Measurements from ENCODE around the gene BCO1.
A peak's percentile ranks its signal among the peaks of the same experiment; 100 is the strongest.

Gene BCO1

DNA sequence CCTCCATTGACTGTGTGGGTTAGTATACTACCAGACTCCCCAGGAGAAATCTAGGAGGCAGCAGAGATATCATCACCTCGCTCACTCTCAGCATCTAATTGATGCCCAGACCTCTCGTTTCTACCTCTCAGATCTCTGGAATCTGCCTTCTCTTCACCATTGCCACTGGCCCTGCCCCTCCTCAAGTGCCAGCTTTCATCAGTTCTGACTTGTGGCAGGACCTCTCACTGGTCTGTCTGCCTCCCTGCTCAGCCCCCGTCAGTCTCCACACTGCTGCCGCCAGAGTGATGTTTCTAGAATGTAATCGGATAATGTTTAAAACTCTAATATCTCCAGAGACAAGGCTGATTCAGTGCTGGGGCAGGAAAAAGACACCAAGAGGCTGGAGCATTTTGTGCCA is 91.5 kb downstream of the BCO1 start (continued):
- TF ChIP-seq, protein P1, sequence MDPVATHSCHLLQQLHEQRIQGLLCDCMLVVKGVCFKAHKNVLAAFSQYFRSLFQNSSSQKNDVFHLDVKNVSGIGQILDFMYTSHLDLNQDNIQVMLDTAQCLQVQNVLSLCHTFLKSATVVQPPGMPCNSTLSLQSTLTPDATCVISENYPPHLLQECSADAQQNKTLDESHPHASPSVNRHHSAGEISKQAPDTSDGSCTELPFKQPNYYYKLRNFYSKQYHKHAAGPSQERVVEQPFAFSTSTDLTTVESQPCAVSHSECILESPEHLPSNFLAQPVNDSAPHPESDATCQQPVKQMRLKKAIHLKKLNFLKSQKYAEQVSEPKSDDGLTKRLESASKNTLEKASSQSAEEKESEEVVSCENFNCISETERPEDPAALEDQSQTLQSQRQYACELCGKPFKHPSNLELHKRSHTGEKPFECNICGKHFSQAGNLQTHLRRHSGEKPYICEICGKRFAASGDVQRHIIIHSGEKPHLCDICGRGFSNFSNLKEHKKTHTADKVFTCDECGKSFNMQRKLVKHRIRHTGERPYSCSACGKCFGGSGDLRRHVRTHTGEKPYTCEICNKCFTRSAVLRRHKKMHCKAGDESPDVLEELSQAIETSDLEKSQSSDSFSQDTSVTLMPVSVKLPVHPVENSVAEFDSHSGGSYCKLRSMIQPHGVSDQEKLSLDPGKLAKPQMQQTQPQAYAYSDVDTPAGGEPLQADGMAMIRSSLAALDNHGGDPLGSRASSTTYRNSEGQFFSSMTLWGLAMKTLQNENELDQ (tag by site-specific recombination; IDR thresholded peaks at IDR 0.05; ENCODE audit: low read depth), result no peak
- TF ChIP-seq, protein P2, sequence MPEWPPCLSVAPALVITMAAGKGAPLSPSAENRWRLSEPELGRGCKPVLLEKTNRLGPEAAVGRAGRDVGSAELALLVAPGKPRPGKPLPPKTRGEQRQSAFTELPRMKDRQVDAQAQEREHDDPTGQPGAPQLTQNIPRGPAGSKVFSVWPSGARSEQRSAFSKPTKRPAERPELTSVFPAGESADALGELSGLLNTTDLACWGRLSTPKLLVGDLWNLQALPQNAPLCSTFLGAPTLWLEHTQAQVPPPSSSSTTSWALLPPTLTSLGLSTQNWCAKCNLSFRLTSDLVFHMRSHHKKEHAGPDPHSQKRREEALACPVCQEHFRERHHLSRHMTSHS (tag by site-specific recombination; IDR thresholded peaks at IDR 0.05), result no peak
- TF ChIP-seq, protein P3, sequence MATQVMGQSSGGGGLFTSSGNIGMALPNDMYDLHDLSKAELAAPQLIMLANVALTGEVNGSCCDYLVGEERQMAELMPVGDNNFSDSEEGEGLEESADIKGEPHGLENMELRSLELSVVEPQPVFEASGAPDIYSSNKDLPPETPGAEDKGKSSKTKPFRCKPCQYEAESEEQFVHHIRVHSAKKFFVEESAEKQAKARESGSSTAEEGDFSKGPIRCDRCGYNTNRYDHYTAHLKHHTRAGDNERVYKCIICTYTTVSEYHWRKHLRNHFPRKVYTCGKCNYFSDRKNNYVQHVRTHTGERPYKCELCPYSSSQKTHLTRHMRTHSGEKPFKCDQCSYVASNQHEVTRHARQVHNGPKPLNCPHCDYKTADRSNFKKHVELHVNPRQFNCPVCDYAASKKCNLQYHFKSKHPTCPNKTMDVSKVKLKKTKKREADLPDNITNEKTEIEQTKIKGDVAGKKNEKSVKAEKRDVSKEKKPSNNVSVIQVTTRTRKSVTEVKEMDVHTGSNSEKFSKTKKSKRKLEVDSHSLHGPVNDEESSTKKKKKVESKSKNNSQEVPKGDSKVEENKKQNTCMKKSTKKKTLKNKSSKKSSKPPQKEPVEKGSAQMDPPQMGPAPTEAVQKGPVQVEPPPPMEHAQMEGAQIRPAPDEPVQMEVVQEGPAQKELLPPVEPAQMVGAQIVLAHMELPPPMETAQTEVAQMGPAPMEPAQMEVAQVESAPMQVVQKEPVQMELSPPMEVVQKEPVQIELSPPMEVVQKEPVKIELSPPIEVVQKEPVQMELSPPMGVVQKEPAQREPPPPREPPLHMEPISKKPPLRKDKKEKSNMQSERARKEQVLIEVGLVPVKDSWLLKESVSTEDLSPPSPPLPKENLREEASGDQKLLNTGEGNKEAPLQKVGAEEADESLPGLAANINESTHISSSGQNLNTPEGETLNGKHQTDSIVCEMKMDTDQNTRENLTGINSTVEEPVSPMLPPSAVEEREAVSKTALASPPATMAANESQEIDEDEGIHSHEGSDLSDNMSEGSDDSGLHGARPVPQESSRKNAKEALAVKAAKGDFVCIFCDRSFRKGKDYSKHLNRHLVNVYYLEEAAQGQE (tag by site-specific recombination; IDR thresholded peaks at IDR 0.05), result no peak
- no peak for TF ChIP-seq ZFP69B (tag by site-specific recombination; IDR thresholded peaks at IDR 0.05)
- no peak for TF ChIP-seq ZNF121 (tag by site-specific recombination; IDR thresholded peaks at IDR 0.05)

DNA sequence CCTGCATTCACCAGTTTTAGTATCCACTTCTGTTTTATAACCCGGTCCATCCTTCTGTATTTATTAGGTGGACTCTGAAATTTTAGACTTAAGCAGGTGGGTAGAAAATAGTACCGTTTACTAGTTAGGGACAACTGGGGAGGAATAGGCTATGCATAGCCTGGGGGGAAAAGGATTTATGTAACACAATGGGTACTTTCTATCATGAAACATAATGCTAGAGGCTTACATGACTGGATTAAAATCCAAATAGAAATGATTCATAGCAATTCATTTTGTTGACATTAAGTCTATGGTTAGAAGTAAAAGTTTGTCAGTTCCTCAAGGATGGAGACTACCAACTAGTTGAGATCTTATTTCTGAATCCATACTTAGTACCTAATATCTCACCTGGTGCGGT is 94.9 kb downstream of the BCO1 start:
- TF ChIP-seq ZNF10 (tag by site-specific recombination; IDR thresholded peaks at IDR 0.05) (peak; percentile 33; the same call in 1 of the 2 replicates), ZNF558 (tag by site-specific recombination; IDR thresholded peaks at IDR 0.05) (no peak)
- Histone ChIP-seq H3K4me1 (ENCODE audit: control insufficient read depth, insufficient read depth, low read length) (peaks cover 6% of the 10 kb centered on the region; the same call in 1 of the 2 replicates), H3K9me3 (ENCODE audit: control insufficient read depth, insufficient read depth, low read depth, low read length) (no peaks in the 10 kb centered on the region), H3K36me3 (ENCODE audit: control insufficient read depth in 2 of 2, insufficient read depth in 1 of 2, low read length in 2 of 2) (no peaks in the 10 kb centered on the region), H3K27ac (ENCODE audit: extremely low read depth, low read depth, low read length) (no peak overlapping the region), H3K4me3 (ENCODE audit: low read depth, low read length) (no peak overlapping the region)
- ChIA-PET CTCF (no interaction called here), POLR2A (no interaction called here)

DNA sequence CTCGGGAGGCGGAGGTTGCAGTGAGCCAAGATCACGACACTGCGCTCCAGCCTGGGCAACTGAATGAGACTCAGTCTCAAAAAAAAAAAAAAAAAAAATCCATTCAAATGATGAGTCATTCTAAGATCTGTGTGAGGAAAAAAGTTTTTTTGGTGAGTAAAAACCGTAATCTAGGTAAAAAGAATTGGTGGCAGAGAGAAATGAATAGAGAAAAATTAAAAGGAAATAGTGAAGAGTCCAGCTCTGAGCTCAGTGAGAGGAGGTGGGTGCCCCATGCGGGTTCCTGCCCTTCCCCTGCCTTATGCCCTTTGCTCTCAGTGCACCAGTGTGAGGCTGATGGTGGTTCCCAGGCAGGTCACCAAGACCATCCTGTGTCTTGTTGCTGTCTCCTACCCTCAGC is 97.2 kb downstream of the BCO1 start:
- no peaks in the 10 kb centered on the region for H3K9me3 ChIP-seq (ENCODE audit: control insufficient read depth, insufficient read depth, low read depth, low read length)
- CTCF ChIA-PET, result interaction anchor here (0.6 kb wide), 1 partner anchor 31 kb away, joined by 3 read pairs; no protein-coding TSS in a partner anchor
- POLR2A ChIA-PET, result no interaction called here
- TF ChIP-seq BCL11B (tag by site-specific recombination; IDR thresholded peaks at IDR 0.05; ENCODE audit: low read depth) (no peak), ZNF311 (tag by site-specific recombination; IDR thresholded peaks at IDR 0.05; ENCODE audit: borderline replicate concordance) (no peak), ZNF114 (tag by site-specific recombination; IDR thresholded peaks at IDR 0.05) (no peak), ZNF530 (tag by site-specific recombination; IDR thresholded peaks at IDR 0.05; ENCODE audit: low read depth) (no peak)
- TF ChIP-seq, protein P4, sequence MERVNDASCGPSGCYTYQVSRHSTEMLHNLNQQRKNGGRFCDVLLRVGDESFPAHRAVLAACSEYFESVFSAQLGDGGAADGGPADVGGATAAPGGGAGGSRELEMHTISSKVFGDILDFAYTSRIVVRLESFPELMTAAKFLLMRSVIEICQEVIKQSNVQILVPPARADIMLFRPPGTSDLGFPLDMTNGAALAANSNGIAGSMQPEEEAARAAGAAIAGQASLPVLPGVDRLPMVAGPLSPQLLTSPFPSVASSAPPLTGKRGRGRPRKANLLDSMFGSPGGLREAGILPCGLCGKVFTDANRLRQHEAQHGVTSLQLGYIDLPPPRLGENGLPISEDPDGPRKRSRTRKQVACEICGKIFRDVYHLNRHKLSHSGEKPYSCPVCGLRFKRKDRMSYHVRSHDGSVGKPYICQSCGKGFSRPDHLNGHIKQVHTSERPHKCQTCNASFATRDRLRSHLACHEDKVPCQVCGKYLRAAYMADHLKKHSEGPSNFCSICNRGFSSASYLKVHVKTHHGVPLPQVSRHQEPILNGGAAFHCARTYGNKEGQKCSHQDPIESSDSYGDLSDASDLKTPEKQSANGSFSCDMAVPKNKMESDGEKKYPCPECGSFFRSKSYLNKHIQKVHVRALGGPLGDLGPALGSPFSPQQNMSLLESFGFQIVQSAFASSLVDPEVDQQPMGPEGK (tag by site-specific recombination; IDR thresholded peaks at IDR 0.05), result no peak
- TF ChIP-seq, protein P5, sequence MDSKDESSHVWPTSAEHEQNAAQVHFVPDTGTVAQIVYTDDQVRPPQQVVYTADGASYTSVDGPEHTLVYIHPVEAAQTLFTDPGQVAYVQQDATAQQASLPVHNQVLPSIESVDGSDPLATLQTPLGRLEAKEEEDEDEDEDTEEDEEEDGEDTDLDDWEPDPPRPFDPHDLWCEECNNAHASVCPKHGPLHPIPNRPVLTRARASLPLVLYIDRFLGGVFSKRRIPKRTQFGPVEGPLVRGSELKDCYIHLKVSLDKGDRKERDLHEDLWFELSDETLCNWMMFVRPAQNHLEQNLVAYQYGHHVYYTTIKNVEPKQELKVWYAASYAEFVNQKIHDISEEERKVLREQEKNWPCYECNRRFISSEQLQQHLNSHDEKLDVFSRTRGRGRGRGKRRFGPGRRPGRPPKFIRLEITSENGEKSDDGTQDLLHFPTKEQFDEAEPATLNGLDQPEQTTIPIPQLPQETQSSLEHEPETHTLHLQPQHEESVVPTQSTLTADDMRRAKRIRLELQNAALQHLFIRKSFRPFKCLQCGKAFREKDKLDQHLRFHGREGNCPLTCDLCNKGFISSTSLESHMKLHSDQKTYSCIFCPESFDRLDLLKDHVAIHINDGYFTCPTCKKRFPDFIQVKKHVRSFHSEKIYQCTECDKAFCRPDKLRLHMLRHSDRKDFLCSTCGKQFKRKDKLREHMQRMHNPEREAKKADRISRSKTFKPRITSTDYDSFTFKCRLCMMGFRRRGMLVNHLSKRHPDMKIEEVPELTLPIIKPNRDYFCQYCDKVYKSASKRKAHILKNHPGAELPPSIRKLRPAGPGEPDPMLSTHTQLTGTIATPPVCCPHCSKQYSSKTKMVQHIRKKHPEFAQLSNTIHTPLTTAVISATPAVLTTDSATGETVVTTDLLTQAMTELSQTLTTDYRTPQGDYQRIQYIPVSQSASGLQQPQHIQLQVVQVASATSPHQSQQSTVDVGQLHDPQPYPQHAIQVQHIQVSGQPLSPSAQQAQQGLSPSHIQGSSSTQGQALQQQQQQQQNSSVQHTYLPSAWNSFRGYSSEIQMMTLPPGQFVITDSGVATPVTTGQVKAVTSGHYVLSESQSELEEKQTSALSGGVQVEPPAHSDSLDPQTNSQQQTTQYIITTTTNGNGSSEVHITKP (tag by site-specific recombination; IDR thresholded peaks at IDR 0.05), result no peak
- TF ChIP-seq, protein P6, sequence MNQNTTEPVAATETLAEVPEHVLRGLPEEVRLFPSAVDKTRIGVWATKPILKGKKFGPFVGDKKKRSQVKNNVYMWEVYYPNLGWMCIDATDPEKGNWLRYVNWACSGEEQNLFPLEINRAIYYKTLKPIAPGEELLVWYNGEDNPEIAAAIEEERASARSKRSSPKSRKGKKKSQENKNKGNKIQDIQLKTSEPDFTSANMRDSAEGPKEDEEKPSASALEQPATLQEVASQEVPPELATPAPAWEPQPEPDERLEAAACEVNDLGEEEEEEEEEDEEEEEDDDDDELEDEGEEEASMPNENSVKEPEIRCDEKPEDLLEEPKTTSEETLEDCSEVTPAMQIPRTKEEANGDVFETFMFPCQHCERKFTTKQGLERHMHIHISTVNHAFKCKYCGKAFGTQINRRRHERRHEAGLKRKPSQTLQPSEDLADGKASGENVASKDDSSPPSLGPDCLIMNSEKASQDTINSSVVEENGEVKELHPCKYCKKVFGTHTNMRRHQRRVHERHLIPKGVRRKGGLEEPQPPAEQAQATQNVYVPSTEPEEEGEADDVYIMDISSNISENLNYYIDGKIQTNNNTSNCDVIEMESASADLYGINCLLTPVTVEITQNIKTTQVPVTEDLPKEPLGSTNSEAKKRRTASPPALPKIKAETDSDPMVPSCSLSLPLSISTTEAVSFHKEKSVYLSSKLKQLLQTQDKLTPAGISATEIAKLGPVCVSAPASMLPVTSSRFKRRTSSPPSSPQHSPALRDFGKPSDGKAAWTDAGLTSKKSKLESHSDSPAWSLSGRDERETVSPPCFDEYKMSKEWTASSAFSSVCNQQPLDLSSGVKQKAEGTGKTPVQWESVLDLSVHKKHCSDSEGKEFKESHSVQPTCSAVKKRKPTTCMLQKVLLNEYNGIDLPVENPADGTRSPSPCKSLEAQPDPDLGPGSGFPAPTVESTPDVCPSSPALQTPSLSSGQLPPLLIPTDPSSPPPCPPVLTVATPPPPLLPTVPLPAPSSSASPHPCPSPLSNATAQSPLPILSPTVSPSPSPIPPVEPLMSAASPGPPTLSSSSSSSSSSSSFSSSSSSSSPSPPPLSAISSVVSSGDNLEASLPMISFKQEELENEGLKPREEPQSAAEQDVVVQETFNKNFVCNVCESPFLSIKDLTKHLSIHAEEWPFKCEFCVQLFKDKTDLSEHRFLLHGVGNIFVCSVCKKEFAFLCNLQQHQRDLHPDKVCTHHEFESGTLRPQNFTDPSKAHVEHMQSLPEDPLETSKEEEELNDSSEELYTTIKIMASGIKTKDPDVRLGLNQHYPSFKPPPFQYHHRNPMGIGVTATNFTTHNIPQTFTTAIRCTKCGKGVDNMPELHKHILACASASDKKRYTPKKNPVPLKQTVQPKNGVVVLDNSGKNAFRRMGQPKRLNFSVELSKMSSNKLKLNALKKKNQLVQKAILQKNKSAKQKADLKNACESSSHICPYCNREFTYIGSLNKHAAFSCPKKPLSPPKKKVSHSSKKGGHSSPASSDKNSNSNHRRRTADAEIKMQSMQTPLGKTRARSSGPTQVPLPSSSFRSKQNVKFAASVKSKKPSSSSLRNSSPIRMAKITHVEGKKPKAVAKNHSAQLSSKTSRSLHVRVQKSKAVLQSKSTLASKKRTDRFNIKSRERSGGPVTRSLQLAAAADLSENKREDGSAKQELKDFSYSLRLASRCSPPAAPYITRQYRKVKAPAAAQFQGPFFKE (tag by site-specific recombination; IDR thresholded peaks at IDR 0.05; ENCODE audit: borderline replicate concordance), result no peak

More for the DNA sequence above, 97.2 kb downstream of the BCO1 start:
- Histone ChIP-seq H3K4me1 (ENCODE audit: control insufficient read depth, insufficient read depth, low read length) (no peaks in the 10 kb centered on the region), H3K27ac (ENCODE audit: extremely low read depth, low read depth, low read length) (no peak overlapping the region), H3K4me3 (ENCODE audit: low read depth, low read length) (no peak overlapping the region), H3K36me3 (ENCODE audit: control insufficient read depth in 2 of 2, insufficient read depth in 1 of 2, low read length in 2 of 2) (no peaks in the 10 kb centered on the region)

Measured in HEK293 (cell line).